ENCODE data around the gene VEGFD. TPM values are rescaled to one million over a fixed set of nuclear protein-coding genes. Genes with fewer than 3 reads are reported as not detected.
"Not testable (repeated sequence)": the region's sequence is repeated elsewhere in the genome, so short reads cannot be mapped to it uniquely, and the experiment has no call there.

The VEGFD gene
- total RNA-seq, 6 donors from 2014 or later, result 5.3 to 42.3 (median 18.5) TPM

DNA sequence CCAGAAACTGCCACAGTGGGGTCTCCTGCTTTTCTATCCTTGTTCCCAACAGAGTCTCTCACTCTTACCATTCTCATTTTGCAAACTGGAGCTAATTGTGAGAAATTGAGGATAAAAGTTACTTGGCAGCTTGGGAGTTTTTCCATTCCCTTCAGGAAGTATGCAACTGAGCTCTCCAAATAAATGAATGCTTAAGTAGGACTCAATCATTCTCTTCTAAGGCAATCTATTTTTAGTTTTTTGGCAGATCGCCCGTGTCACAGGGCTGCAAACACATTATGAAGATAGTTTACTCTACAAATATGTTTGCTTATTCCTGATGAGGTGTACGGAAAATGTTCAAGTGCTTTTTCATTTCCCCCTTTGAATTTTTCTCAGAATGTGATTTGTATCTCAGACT lies 74.1 kb downstream of the VEGFD start:
- peaks cover 0 to 16% (median 3%) of the 10 kb centered on the region in 4 donors for H3K4me1 ChIP-seq
- H3K27ac ChIP-seq, result peak overlapping the region in 3 of 4 donors; percentile 30 to 75 (median 74)
- DNase-seq (peak in 1 of 2 donors; percentile 58), ATAC-seq (ENCODE audit: low FRiP score in 2 of 2) (peak in 1 of 2 donors; percentile 69)
- H3K36me3 ChIP-seq, result no peaks in the 10 kb centered on the region
- H3K27me3 ChIP-seq, result no peaks in the 10 kb centered on the region
- H3K4me3 ChIP-seq, result no peak overlapping the region
- 16 to 34% methylated on average over 3 of the region's 3 CpGs for WGBS, 2 donors
- TF ChIP-seq POLR2A (IDR thresholded peaks at IDR 0.05) (no peak), EP300 (IDR thresholded peaks at IDR 0.05) (peak in 2 of 4 donors; percentile 2 to 80)
- no peaks in the 10 kb centered on the region for H3K9me3 ChIP-seq

DNA sequence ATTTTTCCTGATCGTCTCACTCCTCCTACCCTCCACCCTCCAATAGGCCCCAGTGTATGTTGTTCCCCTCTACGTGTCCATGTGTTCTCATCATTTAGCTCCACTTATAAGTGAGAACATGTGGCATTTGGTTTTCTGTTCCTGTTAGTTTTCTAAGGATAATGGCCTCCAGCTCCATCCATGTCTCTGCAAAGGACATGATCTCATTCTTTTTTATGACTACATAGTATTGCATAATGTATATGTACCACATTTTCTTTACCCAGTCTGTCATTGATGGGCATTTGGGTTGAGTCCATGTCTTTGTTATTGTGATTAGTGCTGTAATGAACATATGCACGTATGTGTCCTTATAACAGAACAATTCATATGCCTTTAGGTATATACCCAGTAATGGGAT lies 78.3 kb downstream of the VEGFD start:
- H3K27me3 ChIP-seq; H3K9me3 ChIP-seq; H3K4me1 ChIP-seq; DNase-seq; H3K27ac ChIP-seq; H3K4me3 ChIP-seq; ATAC-seq (ENCODE audit: low FRiP score in 2 of 2); H3K36me3 ChIP-seq: not testable (repeated sequence)
- WGBS, 2 donors, result 80 to 96% methylated on average over 3 of the region's 3 CpGs

DNA sequence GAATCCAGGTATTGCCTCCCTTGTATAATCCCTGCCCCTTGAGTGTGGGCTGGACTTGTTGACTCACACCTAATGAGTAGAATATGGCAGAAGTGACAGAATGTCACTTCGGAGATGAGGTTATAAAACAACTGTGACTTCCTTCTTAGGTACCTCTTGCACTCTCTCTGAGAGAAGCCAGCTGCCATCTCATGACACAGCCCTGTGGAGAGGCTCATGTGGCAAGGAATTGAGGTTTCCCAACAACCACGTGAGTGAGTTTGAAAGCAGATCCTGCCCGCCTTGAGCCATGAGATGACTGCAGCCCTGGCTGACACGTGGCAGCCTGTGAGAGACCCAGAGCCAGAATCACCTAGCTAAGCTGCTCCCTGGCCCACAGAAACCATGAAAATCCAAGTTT lies 82.3 kb downstream of the VEGFD start:
- Histone ChIP-seq H3K9me3 (no peaks in the 10 kb centered on the region), H3K36me3 (no peaks in the 10 kb centered on the region), H3K27me3 (no peaks in the 10 kb centered on the region), H3K27ac (peak overlapping the region; percentile 15 to 63 (median 46)), H3K4me3 (no peak overlapping the region), H3K4me1 (peaks cover 0 to 11% (median 5%) of the 10 kb centered on the region in 4 donors)
- 33% methylated on average over 4 of the region's 4 CpGs; no CpG with 5 or more reads in 1 of the 2 donors for WGBS, 2 donors
- DNase-seq (peak in 1 of 2 donors; percentile 87), ATAC-seq (ENCODE audit: low FRiP score in 2 of 2) (peak; percentile 84 to 86)
- TF ChIP-seq EP300 (IDR thresholded peaks at IDR 0.05) (peak in 1 of 4 donors; percentile 95), POLR2A (IDR thresholded peaks at IDR 0.05) (peak in 1 of 4 donors; percentile 34), POLR2AphosphoS5 (IDR thresholded peaks at IDR 0.05) (peak; percentile 67 to 74)
- TF ChIP-seq, protein P1, sequence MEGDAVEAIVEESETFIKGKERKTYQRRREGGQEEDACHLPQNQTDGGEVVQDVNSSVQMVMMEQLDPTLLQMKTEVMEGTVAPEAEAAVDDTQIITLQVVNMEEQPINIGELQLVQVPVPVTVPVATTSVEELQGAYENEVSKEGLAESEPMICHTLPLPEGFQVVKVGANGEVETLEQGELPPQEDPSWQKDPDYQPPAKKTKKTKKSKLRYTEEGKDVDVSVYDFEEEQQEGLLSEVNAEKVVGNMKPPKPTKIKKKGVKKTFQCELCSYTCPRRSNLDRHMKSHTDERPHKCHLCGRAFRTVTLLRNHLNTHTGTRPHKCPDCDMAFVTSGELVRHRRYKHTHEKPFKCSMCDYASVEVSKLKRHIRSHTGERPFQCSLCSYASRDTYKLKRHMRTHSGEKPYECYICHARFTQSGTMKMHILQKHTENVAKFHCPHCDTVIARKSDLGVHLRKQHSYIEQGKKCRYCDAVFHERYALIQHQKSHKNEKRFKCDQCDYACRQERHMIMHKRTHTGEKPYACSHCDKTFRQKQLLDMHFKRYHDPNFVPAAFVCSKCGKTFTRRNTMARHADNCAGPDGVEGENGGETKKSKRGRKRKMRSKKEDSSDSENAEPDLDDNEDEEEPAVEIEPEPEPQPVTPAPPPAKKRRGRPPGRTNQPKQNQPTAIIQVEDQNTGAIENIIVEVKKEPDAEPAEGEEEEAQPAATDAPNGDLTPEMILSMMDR (IDR thresholded peaks at IDR 0.05), result no peak

DNA sequence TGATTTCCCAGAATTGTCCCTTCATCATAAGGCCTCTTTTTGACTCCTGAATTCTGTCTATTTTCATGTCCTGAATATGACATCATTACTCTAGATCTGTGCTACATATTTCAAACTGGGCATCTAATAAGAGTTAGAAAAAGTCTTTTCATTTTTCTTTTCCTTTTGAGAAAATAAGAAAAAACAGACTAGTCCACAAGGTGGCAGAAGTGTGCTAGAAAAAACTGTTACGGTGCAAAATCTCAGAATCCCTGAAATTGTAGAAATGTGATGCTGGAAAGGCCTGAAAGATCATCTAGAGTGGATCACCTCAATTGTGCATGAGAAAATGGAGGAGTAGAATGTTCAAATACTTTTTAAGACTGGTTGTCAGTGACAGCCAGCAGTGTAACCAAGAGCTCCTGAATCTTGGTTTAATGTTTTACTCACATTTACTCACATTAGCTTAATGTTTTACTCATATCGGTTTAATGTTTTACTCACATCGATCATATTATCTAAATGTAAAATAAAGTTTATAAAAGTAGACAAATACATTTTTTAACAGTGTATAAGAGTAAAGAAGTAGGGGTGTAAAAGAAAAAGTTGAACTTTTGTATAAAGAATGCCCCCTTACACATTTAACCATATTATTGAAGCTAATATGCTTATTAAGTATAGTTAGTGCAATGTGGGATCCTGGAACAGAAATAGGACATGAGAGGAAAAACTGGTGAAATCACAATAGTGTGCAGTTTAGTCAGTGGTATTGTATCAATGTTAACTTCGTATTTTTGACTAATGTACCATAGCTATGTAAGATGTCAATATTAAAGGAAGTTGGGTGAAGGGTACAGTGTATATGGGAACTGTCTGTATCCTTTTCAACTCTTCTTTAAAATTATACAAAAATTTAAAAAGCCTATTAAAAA lies 84.0 kb downstream of the VEGFD start:
- 46 to 57% methylated on average over 4 of the region's 4 CpGs for WGBS, 2 donors
- no peak for DNase-seq
- Histone ChIP-seq H3K4me1 (peaks cover 0 to 11% (median 5%) of the 10 kb centered on the region in 4 donors), H3K9me3 (no peaks in the 10 kb centered on the region), H3K36me3 (no peaks in the 10 kb centered on the region), H3K27me3 (no peaks in the 10 kb centered on the region), H3K27ac (peak overlapping the region in 3 of 4 donors; percentile 35 to 67 (median 42)), H3K4me3 (no peak overlapping the region)
- TF ChIP-seq, protein P1 (IDR thresholded peaks at IDR 0.05), result peak in 5 of 6 experiments; percentile 22 to 56 (median 45)
- TF ChIP-seq POLR2A (IDR thresholded peaks at IDR 0.05) (no peak), POLR2AphosphoS5 (IDR thresholded peaks at IDR 0.05) (no peak), EP300 (IDR thresholded peaks at IDR 0.05) (no peak)
- no peak for ATAC-seq (ENCODE audit: low FRiP score in 2 of 2)

DNA sequence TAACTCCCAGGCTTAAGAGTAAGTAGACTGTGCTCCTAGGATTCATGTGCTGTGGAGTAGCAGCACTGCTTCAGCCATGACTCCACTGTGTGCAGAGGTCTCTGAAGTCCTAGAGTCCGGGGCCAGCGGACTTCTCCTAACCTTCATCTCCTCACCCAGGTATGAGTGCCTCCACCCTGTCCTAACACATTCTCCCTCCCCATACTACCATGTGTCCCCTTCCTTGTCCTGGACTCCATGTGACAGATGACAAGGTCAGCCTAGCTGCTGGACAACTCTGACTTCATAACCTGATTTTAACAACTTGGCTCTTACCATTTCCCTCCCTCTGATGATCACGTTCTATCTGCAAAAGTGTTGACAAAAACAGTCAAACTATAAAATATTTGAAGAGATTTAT lies 85.4 kb downstream of the VEGFD start:
- Histone ChIP-seq H3K9me3 (no peaks in the 10 kb centered on the region), H3K27me3 (no peaks in the 10 kb centered on the region), H3K27ac (peak overlapping the region; percentile 5 to 67 (median 54)), H3K4me3 (no peak overlapping the region), H3K4me1 (peaks cover 0 to 11% (median 5%) of the 10 kb centered on the region in 4 donors), H3K36me3 (no peaks in the 10 kb centered on the region)
- DNase-seq (no peak), ATAC-seq (ENCODE audit: low FRiP score in 2 of 2) (no peak)
- TF ChIP-seq EP300 (IDR thresholded peaks at IDR 0.05) (no peak), POLR2A (IDR thresholded peaks at IDR 0.05) (no peak), POLR2AphosphoS5 (IDR thresholded peaks at IDR 0.05) (no peak)
- TF ChIP-seq, protein P1 (IDR thresholded peaks at IDR 0.05), result no peak
- 60 to 77% methylated on average over 1 to 3 of the region's 3 CpGs for WGBS, 2 donors

Data from upper lobe of left lung (tissue), 6 donors.